HL-60 (cell line): Measurements from ENCODE around the gene OXNAD1.

Source experiments
- DNase-seq, 2 experiments: peaks; one replicate each; pipeline ENCODE4 v3.0.0-alpha.2; 2010 to 2020; ENCODE audit warnings: low read depth in 1 of 2, low spot score in 1 of 2
- H3K27ac ChIP-seq: fragments of 250-450 bp; sonication (Bioruptor Pico); replicated peaks from 2 replicates; pipeline ENCODE4 v1.5.1; 2020; ENCODE audit warnings: mild to moderate bottlenecking, moderate library complexity
- H3K27me3 ChIP-seq: fragments of 250-450 bp; sonication (Bioruptor Pico); 2 replicates; pipeline ENCODE4 v1.5.1; 2021; ENCODE audit warnings: mild to moderate bottlenecking, moderate library complexity; ENCODE audit not compliant: insufficient read depth, poor library complexity, severe bottlenecking
- H3K4me3 ChIP-seq: replicated peaks from 2 replicates; pipeline ENCODE4 v1.5.1; 2011; ENCODE audit warnings: mild to moderate bottlenecking, control low read depth, low read length; ENCODE audit not compliant: insufficient read depth
- GABPA ChIP-seq: IDR thresholded peaks from 2 replicates; pipeline ENCODE4 v1.6.1; 2012; ENCODE audit warnings: low read depth
- POLR2AphosphoS5 ChIP-seq: IDR thresholded peaks from 2 replicates; pipeline ENCODE4 v1.6.1; 2012; ENCODE audit warnings: low read depth
- SPI1 ChIP-seq: IDR thresholded peaks from 2 replicates; pipeline ENCODE4 v1.6.1; 2012; ENCODE audit warnings: low read depth, mild to moderate bottlenecking, borderline replicate concordance
- TF ChIP-seq, protein P1 (sequence below): IDR thresholded peaks from 2 replicates; pipeline ENCODE4 v1.6.1; 2012; ENCODE audit warnings: low read depth; ENCODE audit not compliant: insufficient replicate concordance
- TF ChIP-seq, protein P2 (sequence below): IDR thresholded peaks from one replicate; pipeline ENCODE4 v1.5.1; 2011; ENCODE audit warnings: low read length, control low read depth, inconsistent platforms; ENCODE audit not compliant: insufficient read depth

OXNAD1 gene

DNA sequence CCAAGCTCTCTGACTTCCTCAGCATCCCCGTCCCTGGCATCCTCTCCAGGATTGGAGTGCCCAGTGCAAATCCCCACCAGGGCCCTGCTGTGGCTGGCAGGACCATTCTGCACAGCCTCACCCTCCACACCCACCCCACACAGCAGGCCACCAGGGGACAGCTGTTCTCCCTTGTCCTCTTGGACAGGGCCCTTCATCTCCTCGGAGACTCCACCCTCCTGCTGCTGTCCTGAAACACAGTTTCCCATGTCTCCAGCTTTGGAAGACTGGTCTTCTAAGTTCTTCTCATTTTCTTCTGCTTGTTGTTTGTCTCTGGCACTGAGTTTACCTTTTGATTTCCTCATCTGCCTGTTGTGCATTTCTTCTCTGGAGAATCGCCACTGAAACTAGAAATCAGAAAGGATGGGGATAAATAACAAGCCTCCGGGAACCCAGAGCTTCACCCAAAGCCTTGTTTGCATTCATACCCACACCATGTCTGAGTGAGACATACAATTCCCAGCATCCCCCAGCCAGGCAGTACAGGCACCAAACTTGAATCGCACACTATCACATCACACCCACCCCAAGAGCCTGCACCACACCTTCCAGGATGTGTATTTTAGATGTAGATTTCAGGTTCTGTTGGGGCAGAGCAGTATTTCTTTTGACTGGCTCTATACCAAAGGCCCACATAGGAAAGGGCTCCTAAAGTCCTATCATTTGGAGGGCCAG is 52.0 kb downstream of the OXNAD1 start:
- Histone ChIP-seq H3K4me3 (no peak overlapping the region), H3K27ac (no peak overlapping the region), H3K27me3 (no peaks in the 10 kb centered on the region)
- DNase-seq: no peak
- TF ChIP-seq POLR2AphosphoS5: no peak
- TF ChIP-seq SPI1: no peak
- TF ChIP-seq, protein P1, sequence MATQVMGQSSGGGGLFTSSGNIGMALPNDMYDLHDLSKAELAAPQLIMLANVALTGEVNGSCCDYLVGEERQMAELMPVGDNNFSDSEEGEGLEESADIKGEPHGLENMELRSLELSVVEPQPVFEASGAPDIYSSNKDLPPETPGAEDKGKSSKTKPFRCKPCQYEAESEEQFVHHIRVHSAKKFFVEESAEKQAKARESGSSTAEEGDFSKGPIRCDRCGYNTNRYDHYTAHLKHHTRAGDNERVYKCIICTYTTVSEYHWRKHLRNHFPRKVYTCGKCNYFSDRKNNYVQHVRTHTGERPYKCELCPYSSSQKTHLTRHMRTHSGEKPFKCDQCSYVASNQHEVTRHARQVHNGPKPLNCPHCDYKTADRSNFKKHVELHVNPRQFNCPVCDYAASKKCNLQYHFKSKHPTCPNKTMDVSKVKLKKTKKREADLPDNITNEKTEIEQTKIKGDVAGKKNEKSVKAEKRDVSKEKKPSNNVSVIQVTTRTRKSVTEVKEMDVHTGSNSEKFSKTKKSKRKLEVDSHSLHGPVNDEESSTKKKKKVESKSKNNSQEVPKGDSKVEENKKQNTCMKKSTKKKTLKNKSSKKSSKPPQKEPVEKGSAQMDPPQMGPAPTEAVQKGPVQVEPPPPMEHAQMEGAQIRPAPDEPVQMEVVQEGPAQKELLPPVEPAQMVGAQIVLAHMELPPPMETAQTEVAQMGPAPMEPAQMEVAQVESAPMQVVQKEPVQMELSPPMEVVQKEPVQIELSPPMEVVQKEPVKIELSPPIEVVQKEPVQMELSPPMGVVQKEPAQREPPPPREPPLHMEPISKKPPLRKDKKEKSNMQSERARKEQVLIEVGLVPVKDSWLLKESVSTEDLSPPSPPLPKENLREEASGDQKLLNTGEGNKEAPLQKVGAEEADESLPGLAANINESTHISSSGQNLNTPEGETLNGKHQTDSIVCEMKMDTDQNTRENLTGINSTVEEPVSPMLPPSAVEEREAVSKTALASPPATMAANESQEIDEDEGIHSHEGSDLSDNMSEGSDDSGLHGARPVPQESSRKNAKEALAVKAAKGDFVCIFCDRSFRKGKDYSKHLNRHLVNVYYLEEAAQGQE: no peak
- no peak for TF ChIP-seq GABPA
- TF ChIP-seq, protein P2, sequence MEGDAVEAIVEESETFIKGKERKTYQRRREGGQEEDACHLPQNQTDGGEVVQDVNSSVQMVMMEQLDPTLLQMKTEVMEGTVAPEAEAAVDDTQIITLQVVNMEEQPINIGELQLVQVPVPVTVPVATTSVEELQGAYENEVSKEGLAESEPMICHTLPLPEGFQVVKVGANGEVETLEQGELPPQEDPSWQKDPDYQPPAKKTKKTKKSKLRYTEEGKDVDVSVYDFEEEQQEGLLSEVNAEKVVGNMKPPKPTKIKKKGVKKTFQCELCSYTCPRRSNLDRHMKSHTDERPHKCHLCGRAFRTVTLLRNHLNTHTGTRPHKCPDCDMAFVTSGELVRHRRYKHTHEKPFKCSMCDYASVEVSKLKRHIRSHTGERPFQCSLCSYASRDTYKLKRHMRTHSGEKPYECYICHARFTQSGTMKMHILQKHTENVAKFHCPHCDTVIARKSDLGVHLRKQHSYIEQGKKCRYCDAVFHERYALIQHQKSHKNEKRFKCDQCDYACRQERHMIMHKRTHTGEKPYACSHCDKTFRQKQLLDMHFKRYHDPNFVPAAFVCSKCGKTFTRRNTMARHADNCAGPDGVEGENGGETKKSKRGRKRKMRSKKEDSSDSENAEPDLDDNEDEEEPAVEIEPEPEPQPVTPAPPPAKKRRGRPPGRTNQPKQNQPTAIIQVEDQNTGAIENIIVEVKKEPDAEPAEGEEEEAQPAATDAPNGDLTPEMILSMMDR: no peak

DNA sequence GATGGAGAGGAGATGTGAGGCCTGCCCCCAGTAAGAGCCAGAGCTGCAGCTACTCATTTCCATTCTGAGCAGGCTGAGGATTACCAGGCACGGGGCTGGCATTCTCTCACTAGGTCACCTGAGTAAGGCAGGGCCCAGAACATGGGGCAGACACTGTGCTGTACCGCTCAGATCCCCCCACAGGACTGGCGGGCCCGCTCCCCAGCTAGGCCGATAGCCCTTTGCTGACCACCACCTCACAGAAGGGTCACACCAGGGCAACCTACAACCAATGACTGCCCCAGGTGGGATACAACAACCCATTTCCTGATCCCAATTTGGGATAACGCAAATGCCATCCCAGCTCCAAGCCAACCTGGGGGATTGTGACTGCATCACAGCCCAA is 52.5 kb downstream of the OXNAD1 start:
- Histone ChIP-seq H3K4me3 (no peak overlapping the region), H3K27ac (no peak overlapping the region), H3K27me3 (no peaks in the 10 kb centered on the region)
- DNase-seq: no peak
- TF ChIP-seq, protein P2: no peak
- TF ChIP-seq POLR2AphosphoS5: no peak
- TF ChIP-seq, protein P1: no peak
- no peak for TF ChIP-seq SPI1
- TF ChIP-seq GABPA: no peak

DNA sequence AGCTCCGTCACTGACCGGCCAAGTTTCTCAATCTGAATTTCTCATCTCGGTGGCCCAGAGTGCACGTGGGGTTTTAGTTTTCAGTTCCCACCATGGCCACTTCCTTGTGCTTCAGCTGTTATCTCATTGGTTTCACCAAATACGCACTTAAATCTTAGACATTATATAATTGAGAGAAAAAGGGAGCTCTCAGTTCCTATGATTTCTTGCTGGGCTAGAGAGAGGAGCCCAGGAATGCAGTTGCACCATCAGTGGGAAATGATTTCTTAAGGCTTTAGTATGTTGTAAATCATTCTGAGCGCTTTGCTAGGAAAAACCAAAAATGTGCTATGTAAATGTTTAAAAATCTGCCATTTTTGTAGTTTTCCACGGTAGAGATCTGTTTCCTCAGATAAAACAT is 53.2 kb downstream of the OXNAD1 start:
- H3K4me3 ChIP-seq: no peak overlapping the region
- TF ChIP-seq POLR2AphosphoS5 (no peak), GABPA (no peak), SPI1 (no peak)
- TF ChIP-seq, protein P1: no peak
- TF ChIP-seq, protein P2: no peak
- DNase-seq: no peak
- no peak overlapping the region for H3K27ac ChIP-seq
- no peaks in the 10 kb centered on the region for H3K27me3 ChIP-seq
